GM06990 (cell line): Measurements from ENCODE around the gene PPP2R2C.

ENCODE experiments used
- DNase-seq: peaks from one replicate; pipeline ENCODE4 v3.0.0-alpha.2; 2011; ENCODE audit not compliant: insufficient read length; ENCODE audit errors: extremely low read depth
- H3K27me3 ChIP-seq: replicated peaks from 2 replicates; pipeline ENCODE4 v1.6.0; 2011; ENCODE audit warnings: low read length; ENCODE audit not compliant: control insufficient read depth, insufficient read depth
- H3K36me3 ChIP-seq: 2 replicates; pipeline ENCODE4 v1.5.1; 2011; ENCODE audit warnings: low read length; ENCODE audit not compliant: control insufficient read depth, insufficient read depth
- H3K4me3 ChIP-seq: replicated peaks from 2 replicates; pipeline ENCODE4 v1.5.1; 2011; ENCODE audit warnings: low read depth, mild to moderate bottlenecking, control low read depth, low read length
- TF ChIP-seq, protein P1 (sequence below): IDR thresholded peaks from 2 replicates; pipeline ENCODE4 v1.5.1; 2011; ENCODE audit warnings: low read length, control low read depth, mild to moderate bottlenecking, inconsistent platforms; ENCODE audit not compliant: insufficient read depth, poor library complexity, severe bottlenecking

The PPP2R2C gene

DNA sequence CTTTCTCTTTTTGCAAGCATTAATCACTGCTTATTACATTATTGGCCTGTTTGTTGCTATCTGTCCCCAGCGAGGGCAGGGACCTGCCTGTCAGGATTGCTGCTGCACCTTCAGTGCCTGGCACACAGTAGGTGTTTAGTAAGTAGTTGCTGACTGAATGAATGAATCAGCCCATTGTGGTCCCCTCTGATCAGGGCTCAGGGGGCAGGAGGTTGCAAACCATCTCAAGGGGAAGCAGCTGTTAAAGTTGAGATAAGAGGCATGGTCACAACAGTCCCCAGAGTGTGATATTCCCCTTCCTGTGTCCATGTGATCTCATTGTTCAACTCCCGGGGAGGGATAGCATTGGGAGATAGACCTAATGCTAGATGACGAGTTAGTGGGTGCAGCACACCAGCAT, 117.4 kb downstream of the PPP2R2C start:
- Histone ChIP-seq H3K27me3 (no peaks in the 10 kb centered on the region; the same call in 1 of the 2 replicates), H3K36me3 (no peaks in the 10 kb centered on the region), H3K4me3 (no peak overlapping the region)
- TF ChIP-seq, protein P1, sequence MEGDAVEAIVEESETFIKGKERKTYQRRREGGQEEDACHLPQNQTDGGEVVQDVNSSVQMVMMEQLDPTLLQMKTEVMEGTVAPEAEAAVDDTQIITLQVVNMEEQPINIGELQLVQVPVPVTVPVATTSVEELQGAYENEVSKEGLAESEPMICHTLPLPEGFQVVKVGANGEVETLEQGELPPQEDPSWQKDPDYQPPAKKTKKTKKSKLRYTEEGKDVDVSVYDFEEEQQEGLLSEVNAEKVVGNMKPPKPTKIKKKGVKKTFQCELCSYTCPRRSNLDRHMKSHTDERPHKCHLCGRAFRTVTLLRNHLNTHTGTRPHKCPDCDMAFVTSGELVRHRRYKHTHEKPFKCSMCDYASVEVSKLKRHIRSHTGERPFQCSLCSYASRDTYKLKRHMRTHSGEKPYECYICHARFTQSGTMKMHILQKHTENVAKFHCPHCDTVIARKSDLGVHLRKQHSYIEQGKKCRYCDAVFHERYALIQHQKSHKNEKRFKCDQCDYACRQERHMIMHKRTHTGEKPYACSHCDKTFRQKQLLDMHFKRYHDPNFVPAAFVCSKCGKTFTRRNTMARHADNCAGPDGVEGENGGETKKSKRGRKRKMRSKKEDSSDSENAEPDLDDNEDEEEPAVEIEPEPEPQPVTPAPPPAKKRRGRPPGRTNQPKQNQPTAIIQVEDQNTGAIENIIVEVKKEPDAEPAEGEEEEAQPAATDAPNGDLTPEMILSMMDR: no peak
- DNase-seq: no peak

DNA sequence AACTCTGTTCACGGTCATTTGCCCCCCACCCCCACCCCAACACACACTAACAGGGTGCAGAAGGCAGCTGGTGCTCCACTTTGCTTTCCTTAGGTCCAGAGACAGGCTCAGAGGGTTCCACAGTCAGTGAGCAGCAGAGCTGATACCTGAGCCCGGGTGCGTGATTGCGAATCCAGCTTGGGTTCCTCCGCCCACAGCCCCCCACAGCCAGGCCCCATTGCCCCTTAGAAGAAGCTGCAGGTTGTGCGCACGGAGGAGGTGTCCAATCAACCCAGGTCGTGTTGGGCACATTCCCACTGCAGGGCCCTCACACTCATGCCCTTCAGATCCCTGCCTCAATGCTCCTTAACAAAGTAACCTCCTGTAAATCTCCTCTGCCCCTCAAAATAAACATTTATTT, 117.8 kb downstream of the PPP2R2C start:
- TF ChIP-seq, protein P1: no peak
- no peaks in the 10 kb centered on the region; the same call in 1 of the 2 replicates for H3K27me3 ChIP-seq
- no peak for DNase-seq
- no peak overlapping the region for H3K4me3 ChIP-seq
- H3K36me3 ChIP-seq: no peaks in the 10 kb centered on the region

DNA sequence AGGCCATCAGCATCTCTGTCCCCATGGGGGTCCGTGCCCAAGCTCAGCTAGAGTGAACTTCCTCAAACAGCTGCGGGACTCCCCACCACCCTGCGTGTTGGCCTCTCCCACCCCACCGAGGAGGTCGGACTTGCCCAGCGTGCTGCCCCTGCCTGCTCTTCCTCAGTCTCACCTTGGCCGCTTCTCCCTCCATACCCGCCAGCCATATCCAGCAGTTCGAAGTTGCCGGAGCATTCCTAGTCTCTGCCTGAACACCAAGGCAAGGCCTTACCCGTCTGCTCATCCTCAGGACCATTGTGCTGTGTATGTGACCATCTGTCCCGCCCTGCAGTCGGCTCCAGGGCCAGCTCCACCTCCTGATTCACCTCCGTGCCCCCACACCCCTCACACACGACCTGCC, 118.3 kb downstream of the PPP2R2C start:
- Histone ChIP-seq H3K36me3 (no peaks in the 10 kb centered on the region), H3K4me3 (no peak overlapping the region), H3K27me3 (no peaks in the 10 kb centered on the region; the same call in 1 of the 2 replicates)
- no peak for DNase-seq
- TF ChIP-seq, protein P1: no peak

DNA sequence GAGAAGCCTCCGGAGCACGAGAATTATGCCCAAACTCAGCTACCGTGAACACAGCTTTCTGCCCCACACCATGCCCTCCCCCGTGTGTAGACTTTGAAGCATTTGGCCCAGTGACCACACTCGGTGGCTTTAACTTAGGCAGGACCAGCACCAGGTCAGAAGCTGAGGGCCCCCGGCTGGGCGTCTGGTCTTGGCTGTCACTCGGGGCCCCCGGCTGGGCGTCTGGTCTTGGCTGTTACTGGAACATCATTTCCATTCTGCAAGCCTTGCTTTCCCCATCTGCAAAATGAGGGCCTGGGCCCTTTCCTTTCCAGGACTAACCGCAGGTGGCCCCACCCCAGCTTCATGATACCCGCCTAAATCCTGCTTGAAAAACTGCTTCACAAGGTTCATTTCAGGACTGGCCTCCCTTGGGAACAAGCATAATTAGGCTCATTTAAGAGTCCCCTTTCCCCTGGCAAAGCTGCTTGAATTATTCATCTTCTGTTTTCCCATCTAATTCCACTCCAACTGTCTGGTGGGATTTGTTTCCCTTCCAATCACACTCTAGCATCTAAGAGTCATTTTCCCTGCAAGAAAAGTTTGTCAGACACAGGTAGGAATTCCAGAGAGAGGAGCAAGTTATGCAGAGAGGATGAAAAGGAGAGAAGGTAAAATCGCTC, 120.3 kb downstream of the PPP2R2C start:
- DNase-seq: no peak
- no peak overlapping the region for H3K4me3 ChIP-seq
- no peaks in the 10 kb centered on the region; the same call in 1 of the 2 replicates for H3K27me3 ChIP-seq
- TF ChIP-seq, protein P1: no peak
- H3K36me3 ChIP-seq: no peaks in the 10 kb centered on the region

DNA sequence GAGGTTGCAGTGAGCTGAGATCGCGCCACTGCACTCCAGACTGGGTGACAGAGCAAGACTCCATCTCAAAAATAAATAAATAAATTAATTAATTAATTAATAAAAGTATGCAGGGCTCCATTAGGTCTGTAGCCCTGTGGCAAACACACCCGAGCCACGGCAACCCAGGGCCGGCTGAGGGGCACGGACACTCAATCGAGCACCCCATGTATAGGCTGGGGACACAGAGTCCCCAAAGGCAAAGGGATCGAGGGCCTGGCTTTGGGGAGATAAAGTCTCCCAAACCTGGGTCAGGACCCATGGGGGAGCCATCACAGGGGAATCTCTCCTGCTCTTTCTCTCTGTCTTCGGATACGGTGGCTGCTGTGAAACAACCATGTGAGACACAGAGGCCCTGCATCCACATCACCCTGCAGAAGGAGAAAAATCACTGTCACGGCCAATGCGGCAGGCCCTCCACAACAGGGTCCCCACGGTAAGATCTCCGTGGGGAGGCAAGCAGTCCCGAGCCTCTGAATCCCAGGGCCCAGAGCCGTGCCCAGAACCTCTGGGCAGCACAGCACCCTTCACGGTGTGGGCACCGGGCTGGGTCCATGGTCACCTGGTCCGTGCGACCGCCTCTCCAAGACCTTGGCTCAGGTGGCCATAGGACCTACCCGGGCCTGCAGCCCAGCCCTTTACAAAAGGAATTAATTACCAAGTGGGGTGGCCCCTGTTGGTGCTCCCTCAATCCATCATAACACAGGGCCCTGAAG, 121.0 kb downstream of the PPP2R2C start:
- H3K27me3 ChIP-seq: no peaks in the 10 kb centered on the region; the same call in 1 of the 2 replicates
- no peak overlapping the region for H3K4me3 ChIP-seq
- TF ChIP-seq, protein P1: no peak
- DNase-seq: no peak
- no peaks in the 10 kb centered on the region for H3K36me3 ChIP-seq
